K562 treated with DMSO at 1 percent for 12 hours (cell line): ENCODE results near the gene CLCN5. TPM values are rescaled to one million over a fixed set of nuclear protein-coding genes. Genes with fewer than 3 reads are reported as not detected.

Experiments
- total RNA-seq: library from RNA; unstranded; fragments of 300-600 nt; gene quantifications from 2 replicates; pipeline ENCODE4 v1.2.3, GENCODE V29; 2022; ENCODE audit not compliant: insufficient read depth

The CLCN5 gene
- 1.6 and 7.1 TPM in 2 replicates for total RNA-seq

GRCh38 chrX:49922291-49923241 is at the start of gene CLCN5:
CLCN5 (plus strand) TSS chrX:49922596; CDS start chrX:49925299, 2,703 bp downstream.

GRCh38 chrX:49878834-49879655 is 43.4 kb upstream of the CLCN5 start, which contains the start of gene USP27X:
USP27X (plus strand) TSS chrX:49879484; CDS start chrX:49880308, 824 bp downstream.

Other genes starting within 250 kb of the CLCN5 start
- gene PAGE1, start 226.6 kb upstream of the CLCN5 start, total RNA-seq = 61.2 and 93.3 TPM in 2 replicates
- 9.2 and 24.4 TPM in 2 replicates for gene PAGE4, start 93.3 kb upstream of the CLCN5 start, total RNA-seq
- gene USP27X, start 43.1 kb upstream of the CLCN5 start, total RNA-seq = 1.7 and 4.5 TPM in 2 replicates